GM12891 (cell line): ENCODE data around the gene CYYR1.

Experiments used
- POLR2A ChIP-seq: IDR thresholded peaks from 2 replicates; pipeline ENCODE4 v1.6.1; 2011; ENCODE audit warnings: low read depth, low read length, control low read depth
- POLR2AphosphoS5 ChIP-seq: IDR thresholded peaks from 2 replicates; pipeline ENCODE4 v1.6.1; 2011; ENCODE audit warnings: low read depth, low read length, control low read depth
- TAF1 ChIP-seq: IDR thresholded peaks from 2 replicates; pipeline ENCODE4 v1.6.1; 2011; ENCODE audit warnings: low read depth, low read length, control low read depth

DNA sequence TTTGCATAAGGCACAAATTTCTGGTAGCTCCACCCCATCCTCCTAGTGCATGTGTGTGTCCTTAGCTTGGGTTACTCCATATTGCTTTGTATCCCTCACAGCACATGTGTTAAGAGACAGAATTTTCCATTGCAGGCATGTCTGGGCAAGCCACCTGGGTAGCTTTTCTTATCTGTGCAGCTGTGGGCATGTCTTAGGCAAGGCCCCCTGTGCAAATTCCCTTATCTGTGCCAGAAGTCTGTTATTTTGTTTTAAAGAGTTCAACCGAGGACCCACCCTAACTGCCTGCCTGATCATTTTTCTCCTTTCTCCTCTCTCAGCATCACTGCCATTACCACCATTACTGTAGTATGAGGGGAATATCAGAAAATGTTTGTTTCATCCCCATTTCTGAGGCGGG is 131.9 kb downstream of the CYYR1 start:
- TF ChIP-seq POLR2A, result no peak
- TF ChIP-seq POLR2AphosphoS5, result no peak
- TF ChIP-seq TAF1, result no peak
